Mammary epithelial cell (primary cell): ENCODE measurements around the gene FBXO24.

Experiments
- EZH2 ChIP-seq: IDR thresholded peaks from 2 replicates; pipeline ENCODE4 v1.6.1; 2012; ENCODE audit warnings: low read length, inconsistent platforms, borderline replicate concordance
- TF ChIP-seq, protein P1 (sequence below), 2 donors: IDR thresholded peaks in 1 of 2; conservative IDR thresholded peaks in 1 of 2; 2 replicates each; pipeline ENCODE4 v1.5.1; 2011 to 2012; ENCODE audit warnings: inconsistent platforms in 2 of 2, low read length in 2 of 2, mild to moderate bottlenecking in 2 of 2, control low read depth in 1 of 2, low read depth in 1 of 2; ENCODE audit not compliant: insufficient read depth in 1 of 2; ENCODE audit errors: extremely low read depth in 1 of 2

DNA sequence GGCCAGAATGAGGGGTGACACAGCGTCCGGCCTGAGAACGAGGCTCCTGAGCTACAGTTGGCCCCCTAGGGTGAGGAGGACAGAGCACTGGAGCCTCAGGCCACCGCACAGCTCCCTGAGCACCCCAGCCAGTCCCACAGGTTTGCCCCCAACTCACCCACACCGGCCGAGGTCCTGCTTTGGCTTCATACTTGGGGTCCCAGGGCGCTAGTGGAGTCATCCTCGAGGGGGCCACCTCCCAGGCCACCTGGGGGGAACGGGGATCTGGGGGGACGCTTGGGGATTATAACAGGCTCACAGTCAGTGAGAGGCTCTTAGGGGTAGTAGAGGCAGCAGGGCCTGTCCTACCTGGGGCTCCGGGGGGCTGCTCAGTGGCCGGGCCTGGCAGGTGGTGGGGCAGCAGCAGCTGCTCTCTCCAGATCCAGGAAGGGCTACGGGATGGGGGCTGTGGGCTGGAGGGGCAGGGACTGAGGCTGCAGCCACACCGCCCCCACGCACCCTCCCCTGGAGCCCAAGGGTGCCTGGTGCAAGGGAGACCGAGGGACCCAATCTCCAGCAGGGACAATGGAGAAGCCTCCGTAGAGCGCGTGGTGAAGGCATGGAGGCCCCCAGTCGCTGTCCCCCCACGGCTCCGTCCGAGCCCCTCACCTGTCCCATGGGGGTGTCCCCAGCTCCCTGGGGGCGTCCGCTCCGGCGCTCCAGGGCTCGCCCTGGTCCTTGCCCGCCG lies 13.0 kb upstream of the FBXO24 start:
- no peak for TF ChIP-seq EZH2
- TF ChIP-seq, protein P1, sequence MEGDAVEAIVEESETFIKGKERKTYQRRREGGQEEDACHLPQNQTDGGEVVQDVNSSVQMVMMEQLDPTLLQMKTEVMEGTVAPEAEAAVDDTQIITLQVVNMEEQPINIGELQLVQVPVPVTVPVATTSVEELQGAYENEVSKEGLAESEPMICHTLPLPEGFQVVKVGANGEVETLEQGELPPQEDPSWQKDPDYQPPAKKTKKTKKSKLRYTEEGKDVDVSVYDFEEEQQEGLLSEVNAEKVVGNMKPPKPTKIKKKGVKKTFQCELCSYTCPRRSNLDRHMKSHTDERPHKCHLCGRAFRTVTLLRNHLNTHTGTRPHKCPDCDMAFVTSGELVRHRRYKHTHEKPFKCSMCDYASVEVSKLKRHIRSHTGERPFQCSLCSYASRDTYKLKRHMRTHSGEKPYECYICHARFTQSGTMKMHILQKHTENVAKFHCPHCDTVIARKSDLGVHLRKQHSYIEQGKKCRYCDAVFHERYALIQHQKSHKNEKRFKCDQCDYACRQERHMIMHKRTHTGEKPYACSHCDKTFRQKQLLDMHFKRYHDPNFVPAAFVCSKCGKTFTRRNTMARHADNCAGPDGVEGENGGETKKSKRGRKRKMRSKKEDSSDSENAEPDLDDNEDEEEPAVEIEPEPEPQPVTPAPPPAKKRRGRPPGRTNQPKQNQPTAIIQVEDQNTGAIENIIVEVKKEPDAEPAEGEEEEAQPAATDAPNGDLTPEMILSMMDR (conservative IDR thresholded peaks at IDR 0.05 in 1 of 2, IDR thresholded peaks at IDR 0.05 in 1 of 2; ENCODE audit: extremely low read depth in 1 of 2, insufficient read depth in 1 of 2, low read depth in 1 of 2, low read length in 2 of 2), result no peak
